ENCODE data around the gene STOM.

DNA sequence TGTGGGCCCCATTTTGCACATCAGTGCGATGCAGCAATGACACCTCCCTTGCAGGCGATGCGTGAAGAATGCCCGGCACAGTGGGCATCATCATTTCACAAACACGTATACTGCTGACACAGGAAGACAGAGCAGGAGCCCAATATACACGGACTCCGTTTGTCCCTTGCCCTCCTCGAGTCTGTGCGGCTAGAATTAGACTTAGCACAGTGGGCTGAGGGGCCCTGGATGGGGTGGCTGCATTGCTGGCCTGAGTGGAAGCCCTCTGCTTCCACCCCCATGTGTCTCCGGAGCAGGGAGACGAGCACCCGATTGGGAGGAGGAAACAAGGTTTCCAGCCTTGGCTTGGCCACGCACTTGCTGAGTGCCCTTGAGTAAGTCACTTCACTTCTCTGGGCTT, 61.3 kb downstream of the STOM start:
- TF ChIP-seq SIN3A (IDR thresholded peaks at IDR 0.05; ENCODE audit: borderline replicate concordance, insufficient read depth, low read length) (no peak), POLR2AphosphoS5 (IDR thresholded peaks at IDR 0.05; ENCODE audit: low read depth, low read length) (no peak), TAF1 (IDR thresholded peaks at IDR 0.05; ENCODE audit: borderline replicate concordance, insufficient read depth, low read length) (no peak)
